ENCODE data around the gene LEF1.

Gene LEF1

DNA sequence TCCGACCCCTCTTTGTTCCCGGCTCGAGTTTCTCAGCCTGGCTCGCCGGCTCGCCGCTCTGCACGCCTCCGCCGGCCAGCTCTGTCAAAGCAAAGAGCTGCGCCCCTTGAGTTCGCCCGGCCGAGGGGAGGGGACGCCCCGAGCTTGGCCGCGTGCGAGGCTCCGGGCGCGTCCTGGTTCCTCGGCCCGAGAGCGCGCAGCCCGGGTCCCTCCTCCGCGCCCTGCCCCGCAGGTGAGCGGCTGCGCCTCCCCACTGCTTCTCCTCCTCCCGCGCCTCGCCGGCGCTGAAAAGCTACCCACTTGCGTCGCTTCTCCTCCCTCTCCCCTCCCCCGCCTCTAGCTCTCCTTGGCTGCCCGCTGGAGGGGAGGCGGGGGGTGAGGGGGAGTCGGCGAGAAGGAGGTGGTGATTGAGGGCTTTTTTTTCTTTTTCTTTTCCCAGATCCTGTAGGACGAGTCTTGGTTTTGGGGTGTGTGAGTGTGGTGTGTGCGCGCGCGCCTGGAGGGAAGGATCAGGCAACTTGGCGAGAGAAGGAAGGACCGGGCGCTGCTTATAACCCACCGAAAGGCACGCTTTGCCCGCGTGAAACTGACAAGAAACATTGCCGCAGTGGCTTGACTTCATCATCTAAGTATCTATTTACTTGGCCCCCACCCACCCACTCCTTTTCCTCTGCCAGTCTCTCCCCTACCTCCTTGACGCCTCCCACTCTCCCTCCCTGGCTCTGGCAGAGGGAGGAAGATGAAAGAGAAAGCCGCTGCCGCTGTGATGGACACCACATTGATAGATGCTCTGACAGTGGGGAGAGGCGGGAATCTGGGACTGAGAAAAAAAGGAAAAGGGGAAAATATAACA lies at the start of gene LEF1:
Gene LEF1 (minus strand): TSS at position 262 of the 853 bp plus-strand sequence. CDS start 1,165 bp downstream, outside the sequence.
- DNase-seq (ENCODE audit: low read depth): peak; percentile 45

DNA sequence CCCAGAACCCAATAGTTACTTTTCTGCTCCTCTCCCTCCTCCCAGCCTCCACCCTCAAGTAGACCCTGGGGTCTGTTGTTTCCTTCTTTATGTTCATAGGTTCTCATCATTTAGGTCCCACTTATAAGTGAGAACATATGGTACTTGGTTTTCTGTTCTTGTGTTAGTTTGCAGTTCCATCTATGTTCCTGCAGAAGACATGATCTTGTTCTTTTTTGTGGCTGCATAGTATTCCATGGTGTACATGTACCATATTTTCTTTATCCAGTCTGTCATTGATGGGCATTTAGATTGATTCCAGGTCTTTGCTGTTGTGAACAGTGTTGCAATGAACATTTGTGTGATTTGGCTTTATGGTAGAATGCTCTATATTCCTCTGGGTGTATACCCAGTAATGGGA lies 47.8 kb upstream of the LEF1 start:
- DNase-seq (ENCODE audit: low read depth): no peak

DNA sequence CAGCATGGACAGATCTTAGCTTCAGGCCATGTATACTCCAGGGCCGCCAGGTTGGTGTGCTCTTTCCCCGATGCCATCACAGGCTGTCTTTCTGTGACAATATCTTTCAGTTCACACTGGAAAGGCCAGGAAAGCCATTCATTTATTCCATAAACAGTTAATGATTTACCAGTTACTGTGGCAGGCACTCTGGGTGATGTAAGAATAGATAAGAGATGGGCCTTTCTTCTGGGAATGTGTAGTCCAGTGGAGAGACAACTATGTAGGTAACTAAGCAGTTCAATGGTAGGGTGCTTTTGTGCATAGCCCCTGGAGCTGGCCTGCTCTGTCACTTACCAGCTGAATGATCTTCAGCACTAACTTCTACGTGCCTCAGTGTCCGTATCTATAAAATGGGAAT lies 46.3 kb upstream of the LEF1 start:
- no peak for DNase-seq (ENCODE audit: low read depth)

GRCh38 chr4:108213723-108214122 lies 45.0 kb upstream of the LEF1 start:
- DNase-seq (ENCODE audit: low read depth): no peak

DNA sequence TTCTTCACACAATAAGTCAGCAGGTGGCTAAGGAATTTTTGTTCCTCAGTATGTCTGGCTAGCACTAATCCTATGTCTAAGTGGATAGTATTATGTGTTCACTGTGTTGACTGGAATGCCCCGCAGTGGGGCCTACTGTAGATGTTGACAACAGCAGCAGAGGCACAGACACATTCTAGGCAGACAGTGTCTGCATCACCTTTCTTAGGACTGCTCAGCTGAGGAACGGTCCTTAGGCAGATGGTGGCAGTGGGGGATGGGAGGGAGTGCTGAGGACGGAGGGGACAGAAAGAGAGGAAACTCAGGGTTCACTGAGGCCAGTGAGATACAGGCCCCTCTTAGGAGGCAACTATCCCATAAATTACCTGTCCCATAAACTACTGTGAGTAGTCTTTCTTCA lies 44.6 kb upstream of the LEF1 start:
- no peak for DNase-seq (ENCODE audit: low read depth)

DNA sequence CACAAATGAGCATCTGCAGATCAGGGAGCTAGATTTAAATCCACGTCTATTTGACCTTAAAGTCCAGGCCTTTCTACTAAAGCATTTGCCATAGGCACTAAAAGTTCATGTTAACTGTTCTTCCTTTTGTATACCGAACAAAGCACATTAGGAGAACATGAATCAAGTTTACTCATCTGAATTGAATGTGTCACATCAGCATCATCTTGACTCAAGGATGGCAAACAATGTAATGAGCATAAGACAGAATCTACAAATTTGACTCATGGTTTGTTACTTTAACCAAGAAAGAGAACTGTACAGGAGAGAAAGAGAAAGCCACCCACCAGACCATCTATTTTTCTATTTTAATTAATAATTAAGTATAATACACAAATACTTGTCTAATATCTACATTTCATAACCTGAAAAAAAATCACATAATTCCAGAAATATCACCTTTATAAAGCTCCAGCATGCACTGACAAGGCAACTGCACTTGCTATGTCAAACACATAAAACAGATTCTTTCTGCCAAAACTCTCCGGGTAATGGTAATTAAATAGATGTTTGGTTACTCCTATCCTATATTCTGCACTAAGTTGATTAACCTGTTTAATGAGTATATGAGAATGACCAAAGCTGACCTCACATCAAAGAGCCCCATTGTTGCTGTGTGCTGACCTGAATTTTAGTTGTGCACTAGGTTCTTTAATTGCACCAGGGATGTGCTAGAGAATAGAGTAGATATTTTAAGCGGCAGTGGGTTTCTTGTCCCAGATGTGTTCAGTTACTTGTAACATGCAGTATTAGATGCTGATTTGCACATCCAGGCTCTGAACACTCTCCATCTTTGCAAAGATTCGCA lies 42.5 kb upstream of the LEF1 start:
- DNase-seq (ENCODE audit: low read depth): no peak

DNA sequence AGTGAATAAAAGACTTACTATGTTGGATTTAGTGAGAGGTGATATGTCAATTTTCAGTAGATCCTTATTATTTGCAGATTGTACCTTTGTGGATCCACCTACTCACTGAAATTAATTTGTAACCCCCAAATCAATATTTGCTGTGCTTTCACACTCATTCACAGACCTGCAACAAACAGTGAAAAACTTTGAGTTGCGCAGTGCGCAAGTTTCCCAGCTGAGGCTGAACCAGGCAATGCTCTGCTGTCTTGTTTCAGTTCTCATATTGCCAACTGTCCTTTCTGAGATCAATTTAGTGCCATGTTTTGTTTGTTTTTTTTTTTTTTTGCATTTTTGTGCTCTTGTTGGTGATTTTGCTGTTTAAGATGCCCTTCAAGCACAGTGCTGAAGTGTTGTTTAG lies 40.8 kb upstream of the LEF1 start:
- DNase-seq (ENCODE audit: low read depth): no peak

DNA sequence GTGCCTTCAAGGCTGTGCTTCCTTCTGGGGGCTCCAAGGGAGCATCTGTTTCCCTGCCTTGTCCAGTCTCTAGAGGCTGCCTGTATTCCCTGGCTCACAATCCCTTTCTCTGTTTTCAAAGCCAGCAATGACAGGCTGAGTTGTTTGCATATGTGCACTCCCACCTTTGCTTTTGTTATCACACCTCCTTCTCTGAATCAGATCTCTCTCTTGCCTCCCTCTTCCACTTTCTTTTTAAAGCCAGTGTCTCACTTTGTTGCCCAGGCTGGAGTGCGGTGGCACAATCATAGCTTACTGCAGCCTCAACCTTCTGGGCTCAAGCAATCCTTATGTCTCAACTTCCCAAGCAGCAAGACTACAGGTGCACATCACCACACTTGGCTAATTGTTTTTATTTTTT lies 37.1 kb upstream of the LEF1 start:
- DNase-seq (ENCODE audit: low read depth): no peak

GRCh38 chr4:108204518-108204917 lies 35.8 kb upstream of the LEF1 start:
- peak; percentile 1 for DNase-seq (ENCODE audit: low read depth)

GRCh38 chr4:108203377-108203776 lies 34.6 kb upstream of the LEF1 start:
- no peak for DNase-seq (ENCODE audit: low read depth)

GRCh38 chr4:108201774-108202173 lies 33.0 kb upstream of the LEF1 start:
- DNase-seq (ENCODE audit: low read depth): no peak

- DNase-seq (ENCODE audit: low read depth): no peak
These were observed 31.1 kb upstream of the LEF1 start for GRCh38 chr4:108199881-108200280.

GRCh38 chr4:108193886-108194672 lies 25.3 kb upstream of the LEF1 start:
- DNase-seq (ENCODE audit: low read depth): peak; percentile 6

DNA sequence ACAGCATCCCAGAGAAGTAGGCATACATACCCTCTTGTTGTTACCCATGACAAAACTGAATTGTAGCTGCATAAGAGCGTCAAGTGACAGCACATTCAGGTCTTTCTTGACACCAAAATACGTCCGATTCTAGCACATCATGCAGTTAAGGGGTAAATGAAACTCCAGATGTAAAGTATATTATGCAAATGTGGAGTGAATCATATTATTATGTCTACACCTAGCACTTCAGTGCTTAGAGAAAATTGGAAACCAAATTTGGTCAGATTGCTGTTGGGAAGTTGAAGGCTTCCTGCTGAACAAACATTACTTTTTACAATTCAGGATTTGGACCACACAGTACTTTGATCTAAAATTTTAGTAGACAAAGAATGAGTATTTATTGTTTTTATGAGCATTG lies 24.2 kb upstream of the LEF1 start:
- DNase-seq (ENCODE audit: low read depth): no peak

- DNase-seq (ENCODE audit: low read depth): no peak
These were observed 23.3 kb upstream of the LEF1 start for GRCh38 chr4:108192056-108192455.

GRCh38 chr4:108191269-108191914 lies 22.7 kb upstream of the LEF1 start:
- no peak for DNase-seq (ENCODE audit: low read depth)

DNA sequence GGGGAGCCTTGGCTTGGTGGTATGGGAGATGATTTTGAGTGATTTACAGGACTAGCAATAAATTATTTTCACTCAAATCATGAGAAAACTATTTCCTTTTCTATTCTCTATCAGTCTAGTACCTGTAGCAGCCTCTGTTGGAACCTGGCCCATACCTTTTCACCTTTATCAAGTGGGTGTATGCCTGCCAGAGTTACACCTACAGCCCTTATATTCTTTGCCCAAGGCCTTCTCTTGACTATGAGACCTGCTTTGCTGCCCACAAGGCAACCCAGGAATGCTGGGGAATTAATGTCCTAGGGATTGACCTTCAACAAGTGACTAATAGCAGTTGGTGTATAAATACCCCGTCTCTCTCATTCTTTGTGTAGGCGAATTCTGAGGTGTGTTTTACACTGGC lies 20.0 kb upstream of the LEF1 start:
- DNase-seq (ENCODE audit: low read depth): no peak

DNA sequence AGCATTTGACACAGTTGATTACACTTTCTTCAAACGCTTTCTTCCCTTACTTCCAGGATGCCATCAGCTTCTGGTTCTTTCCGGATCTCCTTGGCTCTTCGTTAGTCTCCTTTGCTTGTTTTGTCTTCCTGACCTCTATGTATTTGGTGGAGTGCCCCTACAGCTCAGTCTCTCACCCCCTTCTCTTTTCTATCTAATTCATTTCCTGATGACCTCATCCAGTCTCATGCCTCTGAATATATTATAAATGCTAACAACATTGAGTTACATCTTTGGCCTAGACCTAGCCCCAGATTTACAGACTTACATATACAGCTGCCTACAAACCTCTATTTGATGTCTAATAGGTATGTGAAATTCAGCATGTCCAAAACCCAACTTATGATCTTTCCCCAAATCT lies 16.5 kb upstream of the LEF1 start:
- no peak for DNase-seq (ENCODE audit: low read depth)

GRCh38 chr4:108184453-108185049 lies 15.8 kb upstream of the LEF1 start:
- DNase-seq (ENCODE audit: low read depth): no peak

GRCh38 chr4:108181704-108182103 lies 13.0 kb upstream of the LEF1 start:
- no peak for DNase-seq (ENCODE audit: low read depth)

GRCh38 chr4:108180513-108180912 lies 11.8 kb upstream of the LEF1 start:
- DNase-seq (ENCODE audit: low read depth): no peak
